Measurements from ENCODE around the gene HHIPL1. TPM values are rescaled to one million over a fixed set of nuclear protein-coding genes. Genes with fewer than 3 reads are reported as not detected.

The HHIPL1 gene
- total RNA-seq, 1 experiment from 2014 or later = 2.6 TPM

DNA sequence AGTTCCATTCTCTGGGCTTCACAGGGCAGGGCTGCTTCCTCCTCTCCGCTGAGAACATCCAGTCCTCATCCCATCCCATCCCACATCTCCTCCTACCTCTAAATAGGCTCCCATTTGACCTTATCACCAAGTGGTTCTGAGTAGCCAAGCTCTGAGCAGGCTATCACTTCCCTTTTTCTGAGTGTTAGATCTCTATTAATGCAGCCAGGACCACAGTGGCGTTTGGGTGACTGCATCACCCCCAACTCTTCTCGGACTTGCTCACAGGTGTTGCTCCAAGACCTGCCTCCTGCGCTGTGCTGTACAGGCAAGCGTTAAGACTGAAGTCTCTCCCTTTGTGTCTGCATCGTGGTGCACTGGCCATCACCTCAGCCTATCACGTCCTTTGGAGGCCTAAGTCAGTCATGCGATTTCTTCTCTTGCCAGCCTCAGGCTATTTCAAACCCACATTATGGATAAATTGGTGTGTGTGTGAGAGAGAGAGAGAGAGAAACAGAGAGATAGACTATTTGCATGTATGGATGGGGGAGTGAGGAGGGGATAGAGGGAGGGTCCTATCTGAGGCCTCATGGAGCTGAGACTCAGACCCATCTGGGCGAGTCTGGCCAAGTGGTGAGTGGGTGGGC, 12.4 kb upstream of the HHIPL1 start:
- H3K4me1 Mint-ChIP-seq = peaks cover 6 to 18% of the 10 kb centered on the region in 2 experiments
- no peak overlapping the region for H2BK5ac ChIP-seq (ENCODE audit: insufficient read length, low read length)

More for the DNA sequence above, 12.4 kb upstream of the HHIPL1 start:
- no peak overlapping the region for H2BK120ac ChIP-seq (ENCODE audit: low read depth, low read length, poor library complexity, severe bottlenecking)
- H3K9me3 ChIP-seq (ENCODE audit: control insufficient read depth, low read depth, low read length) = no peaks in the 10 kb centered on the region
- TF ChIP-seq, protein P1, sequence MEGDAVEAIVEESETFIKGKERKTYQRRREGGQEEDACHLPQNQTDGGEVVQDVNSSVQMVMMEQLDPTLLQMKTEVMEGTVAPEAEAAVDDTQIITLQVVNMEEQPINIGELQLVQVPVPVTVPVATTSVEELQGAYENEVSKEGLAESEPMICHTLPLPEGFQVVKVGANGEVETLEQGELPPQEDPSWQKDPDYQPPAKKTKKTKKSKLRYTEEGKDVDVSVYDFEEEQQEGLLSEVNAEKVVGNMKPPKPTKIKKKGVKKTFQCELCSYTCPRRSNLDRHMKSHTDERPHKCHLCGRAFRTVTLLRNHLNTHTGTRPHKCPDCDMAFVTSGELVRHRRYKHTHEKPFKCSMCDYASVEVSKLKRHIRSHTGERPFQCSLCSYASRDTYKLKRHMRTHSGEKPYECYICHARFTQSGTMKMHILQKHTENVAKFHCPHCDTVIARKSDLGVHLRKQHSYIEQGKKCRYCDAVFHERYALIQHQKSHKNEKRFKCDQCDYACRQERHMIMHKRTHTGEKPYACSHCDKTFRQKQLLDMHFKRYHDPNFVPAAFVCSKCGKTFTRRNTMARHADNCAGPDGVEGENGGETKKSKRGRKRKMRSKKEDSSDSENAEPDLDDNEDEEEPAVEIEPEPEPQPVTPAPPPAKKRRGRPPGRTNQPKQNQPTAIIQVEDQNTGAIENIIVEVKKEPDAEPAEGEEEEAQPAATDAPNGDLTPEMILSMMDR (conservative IDR thresholded peaks at IDR 0.05) = no peak
- no peaks in the 10 kb centered on the region for H4K20me1 ChIP-seq (ENCODE audit: control insufficient read depth, insufficient read depth, insufficient read length)
- H4K8ac ChIP-seq (replicated peaks; ENCODE audit: insufficient read length, low read depth, low read length) = no peak overlapping the region
- no peak overlapping the region for H2BK20ac ChIP-seq (ENCODE audit: low read depth, low read length, poor library complexity, severe bottlenecking)
- H3K4me2 ChIP-seq (ENCODE audit: insufficient read depth, insufficient read length, low read length) = no peak overlapping the region
- no peak for DNase-seq
- H3K23me2 ChIP-seq (ENCODE audit: insufficient read length, low read depth, low read length, poor library complexity, severe bottlenecking) = no peaks in the 10 kb centered on the region
- no peak overlapping the region for H3T11ph ChIP-seq (ENCODE audit: low read length)
- no peaks in the 10 kb centered on the region for H3K9me3 Mint-ChIP-seq
- H3K27ac ChIP-seq (ENCODE audit: insufficient read length, low read depth, low read length) = no peak overlapping the region
- H3K27ac Mint-ChIP-seq = no peak overlapping the region
- no peak overlapping the region for H3K56ac ChIP-seq (ENCODE audit: insufficient read length, low read depth, low read length)
- H3K18ac ChIP-seq (ENCODE audit: insufficient read length, low read depth, low read length) = no peak overlapping the region
- no peaks in the 10 kb centered on the region for H3K79me1 ChIP-seq (ENCODE audit: insufficient read depth, low read depth, low read length, poor library complexity, severe bottlenecking)
- H3K4me3 Mint-ChIP-seq = no peak overlapping the region
- H4K5ac ChIP-seq (ENCODE audit: insufficient read length, low read depth, low read length) = no peak overlapping the region
- H3K36me3 Mint-ChIP-seq (ENCODE audit: insufficient read depth in 1 of 3, low read depth in 3 of 3) = no peaks in the 10 kb centered on the region
- H3K14ac ChIP-seq (ENCODE audit: insufficient read depth, low read length) = no peak overlapping the region
- no peak overlapping the region for H3K23ac ChIP-seq (ENCODE audit: insufficient read length, low read depth, low read length)
- H3K27me3 ChIP-seq (ENCODE audit: insufficient read depth, low read length) = no peaks in the 10 kb centered on the region
- H3K79me2 ChIP-seq (ENCODE audit: insufficient read depth, low read length) = no peaks in the 10 kb centered on the region
- no peaks in the 10 kb centered on the region for H3K4me1 ChIP-seq (ENCODE audit: insufficient read depth, low read length)
- H4K91ac ChIP-seq (ENCODE audit: insufficient read length, low read depth, low read length) = no peak overlapping the region
- H2BK12ac ChIP-seq (ENCODE audit: insufficient read length, low read depth, low read length) = no peak overlapping the region
- H3K4ac ChIP-seq (ENCODE audit: low read depth, low read length) = no peak overlapping the region
- no peak overlapping the region for H2BK15ac ChIP-seq (ENCODE audit: low read depth, low read length)
- no CpG with 5 or more reads among the region's 9 CpGs for WGBS (ENCODE audit: extremely low coverage, insufficient read length, low lambda C conversion rate)
- H3K9ac ChIP-seq (ENCODE audit: extremely low read depth, insufficient read length, low read length) = no peak overlapping the region
- peaks cover 12% of the 10 kb centered on the region for H3K27me3 Mint-ChIP-seq (ENCODE audit: low read depth)
- H2AFZ ChIP-seq (ENCODE audit: low read length) = no peak overlapping the region
- no peak overlapping the region for H2AK5ac ChIP-seq (ENCODE audit: insufficient read length, low read length)

All from H9 (cell line).